IPS-11a (cell line): ENCODE data around the gene LGALS16.
"Not testable (repeated sequence)": the region's sequence is repeated elsewhere in the genome, so short reads cannot be mapped to it uniquely, and the experiment has no call there.

ENCODE experiments used
- H3K4me3 ChIP-seq: one replicate; pipeline ENCODE4 v1.5.1; 2013; ENCODE audit warnings: low read depth, low read length, control low read depth

The LGALS16 gene, protein sequence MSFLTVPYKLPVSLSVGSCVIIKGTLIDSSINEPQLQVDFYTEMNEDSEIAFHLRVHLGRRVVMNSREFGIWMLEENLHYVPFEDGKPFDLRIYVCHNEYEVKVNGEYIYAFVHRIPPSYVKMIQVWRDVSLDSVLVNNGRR

DNA sequence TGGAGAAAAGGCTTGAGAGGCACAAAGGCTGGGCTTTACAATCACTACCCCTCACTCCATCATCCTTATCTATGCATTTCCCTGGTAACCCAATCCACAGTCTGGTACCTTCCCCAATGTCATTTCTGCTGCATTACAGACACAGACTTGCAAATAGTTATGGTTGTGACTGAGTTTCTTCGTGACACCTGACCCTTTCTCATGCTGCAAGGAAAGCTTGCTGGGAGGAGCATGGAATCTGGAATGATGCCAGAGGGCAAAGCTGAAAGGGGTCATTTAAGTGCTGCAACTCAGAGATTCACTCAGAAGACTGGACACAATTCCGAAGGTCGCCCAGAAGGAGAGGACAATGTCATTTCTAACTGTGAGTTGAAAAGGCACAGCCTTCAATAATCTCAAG lies at the start of gene LGALS16:
TSS of gene LGALS16 (plus strand) at position 301 of the 400 bp plus-strand sequence. CDS start at position 350, 49 bp downstream.
- no peak within 1 kb of the TSS for H3K4me3 ChIP-seq

DNA sequence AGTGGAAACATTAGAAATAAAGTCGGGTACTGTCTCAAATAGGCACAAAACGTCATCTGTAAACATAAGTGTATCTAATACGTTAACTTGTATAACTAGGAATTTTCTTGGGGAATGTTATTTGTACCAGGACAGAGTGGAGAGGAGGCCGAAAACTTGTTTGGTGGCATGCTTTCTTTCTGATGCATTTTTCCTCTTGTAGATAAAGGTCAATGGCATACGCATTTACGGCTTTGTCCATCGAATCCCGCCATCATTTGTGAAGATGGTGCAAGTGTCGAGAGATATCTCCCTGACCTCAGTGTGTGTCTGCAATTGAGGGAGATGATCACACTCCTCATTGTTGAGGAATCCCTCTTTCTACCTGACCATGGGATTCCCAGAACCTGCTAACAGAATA lies 48.7 kb upstream of the LGALS16 start:
- H3K4me3 ChIP-seq: no peak overlapping the region

DNA sequence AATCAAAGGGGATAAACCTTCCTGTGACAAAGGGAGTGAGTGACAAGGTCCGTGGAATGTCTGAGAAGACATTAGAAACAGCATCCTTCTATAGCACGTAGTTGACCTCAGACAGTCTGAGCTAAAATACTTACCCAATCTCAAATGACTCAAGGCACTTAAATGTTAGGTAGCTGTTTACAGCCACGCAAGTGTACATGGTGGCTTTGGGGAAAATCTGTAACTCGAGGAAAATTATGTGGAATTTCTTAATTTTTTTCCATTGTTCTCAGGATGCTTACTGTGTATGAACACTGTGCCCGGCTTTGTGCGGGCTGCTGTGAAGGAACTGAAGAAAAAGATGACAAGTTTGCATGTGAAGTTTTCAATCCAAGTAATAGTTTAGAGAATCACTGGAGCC lies 48.2 kb upstream of the LGALS16 start:
- no peak overlapping the region for H3K4me3 ChIP-seq

DNA sequence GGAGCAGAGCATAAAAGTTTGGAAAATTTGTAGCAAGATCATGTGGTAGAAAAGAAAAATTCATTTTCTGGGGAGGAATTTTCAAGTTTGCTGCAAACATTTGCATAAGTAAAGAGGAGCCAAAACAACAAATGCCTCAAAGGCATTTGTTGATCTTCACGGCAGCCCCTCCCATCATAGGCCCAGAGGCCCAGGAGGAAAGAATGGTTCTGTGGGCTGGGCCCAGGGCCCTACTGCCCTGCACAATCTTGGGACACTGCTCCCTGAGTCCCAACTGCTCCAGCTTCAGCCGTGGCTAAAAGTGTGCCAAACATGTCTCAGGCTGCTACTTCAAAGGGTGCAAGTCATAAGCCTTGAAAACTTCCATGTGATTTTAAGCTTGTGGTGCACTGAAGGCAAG lies 42.1 kb upstream of the LGALS16 start:
- H3K4me3 ChIP-seq: no peak overlapping the region

DNA sequence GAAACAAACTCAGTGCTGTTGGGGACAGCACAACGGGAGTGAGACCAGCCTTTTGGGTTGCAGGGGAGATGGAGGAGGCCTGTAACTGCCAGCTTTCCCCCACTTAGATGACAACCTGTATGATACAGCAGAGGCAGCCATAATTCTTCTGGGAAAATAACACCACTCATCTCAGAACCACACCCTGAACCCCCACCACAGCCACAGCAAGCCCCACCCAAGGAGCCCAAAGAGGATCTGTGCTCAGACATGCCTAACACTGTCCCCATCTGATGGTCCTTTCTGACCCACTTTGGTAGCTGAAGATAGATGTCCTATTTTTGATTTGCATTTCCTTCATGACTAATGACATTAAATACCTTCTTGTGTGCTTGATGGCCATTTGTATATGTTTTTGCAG lies 38.0 kb upstream of the LGALS16 start:
- no peak overlapping the region for H3K4me3 ChIP-seq

DNA sequence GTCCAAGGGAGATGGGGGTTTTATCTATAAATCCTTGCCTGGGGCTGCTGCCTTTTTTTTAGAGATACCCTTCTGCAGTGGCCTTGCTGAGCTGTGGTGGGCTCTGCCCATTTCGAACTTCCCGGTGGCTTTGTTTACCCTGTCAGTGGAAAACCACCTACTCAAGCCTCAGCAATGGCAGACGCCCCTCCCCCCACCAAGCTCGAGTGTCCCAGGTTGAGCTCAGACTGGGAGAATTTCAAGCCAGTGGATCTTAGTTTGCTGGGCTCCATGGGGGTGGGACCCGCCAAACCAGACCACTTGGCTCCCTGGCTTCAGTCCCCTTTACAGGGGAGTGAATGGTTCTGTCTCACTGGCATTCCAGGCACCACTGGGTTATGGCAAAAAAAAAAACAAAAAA lies 31.8 kb upstream of the LGALS16 start:
- no peak overlapping the region for H3K4me3 ChIP-seq

DNA sequence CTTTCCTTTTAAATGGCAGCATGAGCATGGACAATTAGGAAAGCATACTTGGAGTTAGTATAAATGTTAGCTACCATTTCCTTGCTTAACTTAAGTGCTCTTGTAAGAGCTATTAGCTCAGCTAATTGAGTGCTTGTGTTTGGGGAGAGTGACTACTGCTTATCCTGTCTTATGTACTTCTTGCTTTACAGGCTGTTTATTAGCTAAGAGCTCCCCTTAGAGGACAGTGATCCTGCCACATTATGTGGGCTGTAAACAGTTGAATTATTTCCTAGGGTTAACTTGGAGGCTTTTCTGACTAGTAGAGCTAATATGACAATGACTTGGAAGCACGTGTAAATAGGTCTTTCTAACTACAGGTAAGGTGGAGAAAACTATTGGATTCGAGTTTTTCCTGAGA lies 28.1 kb upstream of the LGALS16 start:
- H3K4me3 ChIP-seq: not testable (repeated sequence)

DNA sequence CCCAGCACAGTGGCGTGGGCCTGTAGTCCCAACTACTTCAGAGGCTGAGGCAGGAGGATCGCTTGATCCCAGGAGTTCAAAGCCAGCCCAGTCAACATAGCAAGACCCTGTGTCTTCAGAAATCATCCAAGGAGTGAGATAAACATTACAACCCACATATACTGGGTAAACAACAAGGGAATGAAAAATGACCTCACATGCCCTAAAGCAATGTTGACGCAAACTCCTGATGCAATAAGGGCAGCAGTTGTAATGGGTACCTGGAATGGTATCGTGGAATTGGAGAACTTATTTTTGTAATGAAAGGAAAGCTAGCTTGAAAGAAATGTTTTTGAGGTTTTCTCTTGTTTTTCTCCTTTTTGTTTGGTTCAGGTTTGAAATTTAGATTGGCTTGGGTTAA lies 24.5 kb upstream of the LGALS16 start:
- H3K4me3 ChIP-seq: no peak overlapping the region

DNA sequence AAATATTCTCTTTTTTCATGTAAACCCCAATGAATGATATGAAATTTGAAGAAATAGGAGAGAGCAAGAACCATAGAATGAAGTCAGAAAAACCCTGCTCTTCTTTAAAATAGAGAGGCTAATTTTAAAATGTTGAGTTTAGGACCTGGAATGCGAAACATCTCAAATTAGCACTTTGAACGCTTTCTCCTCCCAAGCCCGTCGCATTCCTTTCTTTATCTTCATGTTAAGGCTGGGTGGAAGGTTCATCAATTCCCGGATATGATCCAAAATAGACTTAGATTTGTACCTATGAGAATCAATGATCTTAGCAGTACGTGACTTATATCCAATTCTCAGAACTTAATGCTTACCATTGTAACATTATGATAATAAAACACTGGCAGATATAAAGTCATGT lies 24.1 kb upstream of the LGALS16 start:
- no peak overlapping the region for H3K4me3 ChIP-seq

DNA sequence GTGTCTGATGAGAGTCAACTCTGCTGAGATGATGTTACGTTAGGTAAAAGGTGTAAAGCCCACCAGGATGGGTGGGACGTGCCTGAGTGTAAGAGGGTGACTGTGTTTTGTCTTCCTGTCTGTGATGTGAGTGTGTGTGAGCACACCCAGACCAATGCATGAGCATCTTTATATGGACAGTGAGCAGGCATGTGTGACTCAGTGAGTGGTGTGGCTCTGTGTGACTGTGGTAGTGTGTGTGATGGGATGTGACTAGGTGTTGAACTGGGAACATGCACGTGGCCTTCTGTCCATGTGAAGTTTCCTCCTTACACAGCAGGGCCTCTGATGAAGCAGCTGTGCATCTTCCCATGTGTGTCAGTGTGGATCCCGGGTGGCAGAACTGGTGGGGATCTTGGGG lies 17.8 kb upstream of the LGALS16 start:
- no peak overlapping the region for H3K4me3 ChIP-seq

DNA sequence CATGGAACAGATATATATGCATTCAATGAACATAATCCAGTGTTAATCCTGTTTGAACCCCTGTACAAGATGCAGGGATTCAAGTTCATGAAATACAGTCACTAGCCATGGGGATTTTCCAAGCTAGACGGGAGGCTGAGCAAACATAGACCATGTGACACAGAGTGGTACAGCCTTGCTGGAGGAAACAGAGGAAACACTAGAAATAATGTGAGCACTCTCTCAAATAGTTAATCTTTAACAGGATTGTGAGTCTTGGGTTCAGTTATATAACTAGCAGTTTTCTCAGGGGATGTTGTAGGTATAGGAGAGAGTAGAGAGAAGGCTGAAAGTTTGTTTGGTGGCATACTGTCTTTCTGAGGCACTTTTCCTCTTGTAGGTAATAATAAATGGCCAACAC lies 13.9 kb upstream of the LGALS16 start:
- no peak overlapping the region for H3K4me3 ChIP-seq

DNA sequence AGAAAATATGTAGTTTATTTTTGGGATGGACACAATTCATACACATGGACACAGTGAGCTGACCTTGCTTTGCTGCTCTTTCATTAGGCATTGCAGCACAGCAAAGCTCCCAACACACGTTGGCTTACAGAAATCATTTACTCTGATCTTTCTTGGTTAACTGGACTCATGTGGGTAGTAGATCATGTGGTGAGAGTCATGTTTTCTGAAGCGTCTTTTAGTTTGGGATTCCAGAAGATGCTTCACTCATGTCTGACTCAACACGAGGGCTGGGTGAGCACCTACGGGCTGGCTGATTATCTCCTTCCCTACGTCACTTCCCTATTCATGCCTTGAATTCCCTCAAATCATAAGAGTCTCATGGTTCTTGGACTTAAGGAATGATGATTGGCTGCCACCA lies 12.1 kb upstream of the LGALS16 start:
- H3K4me3 ChIP-seq: no peak overlapping the region

DNA sequence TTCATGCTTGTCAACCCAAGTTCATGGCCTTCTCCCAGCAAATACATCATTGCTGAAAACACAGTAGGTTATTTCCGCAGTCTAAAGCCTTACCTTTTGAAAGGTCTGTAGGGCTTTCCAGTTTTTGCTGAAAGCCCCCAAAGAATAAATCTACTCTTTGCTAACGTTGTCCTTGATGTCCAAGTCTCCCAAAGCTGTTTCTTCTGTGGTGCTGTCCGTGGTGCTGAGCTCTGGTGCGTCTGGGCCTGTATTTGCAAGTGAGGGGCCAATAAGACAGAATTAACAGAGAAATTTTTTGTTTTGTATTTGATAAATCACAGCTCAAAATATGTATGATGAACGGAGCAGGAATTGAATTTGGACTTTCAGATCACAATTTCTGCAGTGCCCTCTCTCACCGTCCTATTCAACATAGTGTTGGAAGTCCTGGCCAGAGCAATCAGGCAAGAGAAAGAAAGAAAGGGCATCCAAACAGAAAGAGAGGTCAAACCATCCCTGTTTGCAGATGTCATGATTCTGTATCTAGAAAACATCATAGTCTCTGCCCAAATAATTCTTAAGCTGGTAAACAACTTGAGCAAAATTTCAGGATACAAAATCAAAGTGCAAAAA lies 9.8 kb upstream of the LGALS16 start:
- H3K4me3 ChIP-seq: no peak overlapping the region

DNA sequence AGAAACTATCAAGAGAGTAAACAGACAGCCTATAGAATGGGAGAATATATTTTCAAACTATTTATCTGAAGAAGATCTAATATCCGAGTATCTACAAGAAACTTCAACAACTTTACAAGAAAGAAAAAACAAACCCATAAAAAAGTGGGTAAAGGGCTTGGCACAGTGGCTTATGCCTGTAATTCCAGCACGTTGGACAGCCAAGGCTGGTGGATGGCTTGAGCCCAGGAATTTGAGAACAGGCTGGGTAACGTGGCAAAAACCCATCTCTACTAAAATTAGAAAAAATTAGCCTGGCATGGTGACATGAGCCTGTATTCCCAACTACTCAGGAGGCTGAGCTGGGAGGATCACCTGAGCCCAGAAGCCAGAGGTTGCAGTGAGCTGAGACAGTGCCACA lies 7.8 kb upstream of the LGALS16 start:
- no peak overlapping the region for H3K4me3 ChIP-seq

DNA sequence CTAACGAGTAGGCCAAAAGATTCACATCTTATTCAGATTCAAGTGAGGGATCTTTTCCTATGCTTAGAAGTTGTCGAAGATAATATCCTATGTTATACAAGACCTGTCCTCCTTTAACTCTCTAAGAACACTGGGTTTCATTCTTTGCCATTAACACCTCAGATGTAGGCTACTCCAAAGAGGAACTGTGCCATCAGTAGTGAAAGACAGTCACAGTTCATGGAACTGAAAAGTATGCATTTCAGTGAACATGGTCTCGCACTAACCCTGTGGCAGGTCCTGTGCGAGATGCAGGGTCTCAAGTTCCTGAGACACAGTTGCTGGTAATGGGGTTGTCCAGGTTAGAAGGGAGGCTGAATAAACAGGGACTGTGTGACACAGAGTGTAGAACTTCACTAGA lies 4.1 kb downstream of the LGALS16 start:
- no peak overlapping the region for H3K4me3 ChIP-seq

DNA sequence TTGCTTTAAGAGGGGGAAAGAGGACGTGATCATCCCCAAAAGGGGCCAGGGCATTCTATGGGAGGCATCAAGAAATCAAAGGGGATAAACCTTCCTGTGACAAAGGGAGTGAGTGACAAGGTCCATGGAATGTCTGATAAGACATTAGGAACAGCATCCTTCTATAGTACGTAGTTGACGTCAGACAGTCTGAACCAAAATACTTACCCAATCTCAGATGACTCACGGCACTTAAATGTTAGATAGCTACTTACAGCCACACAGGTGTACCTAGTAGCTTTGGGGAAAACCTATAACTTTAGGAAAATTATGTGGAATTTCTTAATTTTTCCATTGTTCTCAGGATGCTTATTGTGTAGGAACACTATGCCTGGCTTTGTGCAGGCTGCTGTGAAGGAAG lies 4.9 kb downstream of the LGALS16 start:
- no peak overlapping the region for H3K4me3 ChIP-seq

DNA sequence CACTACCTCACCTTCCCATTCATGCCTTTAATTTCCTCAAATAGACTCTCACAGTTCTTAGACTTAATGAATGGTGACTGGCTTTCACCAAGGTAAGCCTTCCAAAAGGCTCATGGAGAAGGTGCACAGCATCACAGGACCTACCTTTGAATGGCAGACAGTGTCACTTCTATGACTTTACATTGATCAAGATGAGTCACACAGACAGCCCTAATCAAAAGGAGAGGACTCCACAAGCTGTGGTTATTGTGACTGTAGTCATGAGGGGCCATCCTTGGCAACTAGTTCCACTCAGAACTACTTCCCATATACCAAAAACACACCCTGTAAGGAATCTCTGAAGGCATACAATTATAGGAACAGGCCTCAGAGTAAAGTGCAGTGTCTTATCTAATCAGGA lies 5.9 kb downstream of the LGALS16 start:
- no peak overlapping the region for H3K4me3 ChIP-seq

DNA sequence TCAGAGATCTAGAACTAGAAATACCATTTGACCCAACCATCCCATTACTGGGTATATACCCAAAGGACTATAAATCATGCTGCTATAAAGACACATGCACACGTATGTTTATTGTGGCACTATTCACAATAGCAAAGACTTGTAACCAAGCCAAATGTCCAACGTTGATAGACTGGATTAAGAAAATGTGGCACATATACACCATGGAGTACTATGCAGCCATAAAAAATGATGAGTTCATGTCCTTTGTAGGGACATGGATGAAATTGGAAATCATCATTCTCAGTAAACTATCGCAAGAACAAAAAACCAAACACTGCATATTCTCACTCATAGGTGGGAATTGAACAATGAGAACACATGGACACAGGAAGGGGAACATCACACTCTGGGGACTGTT lies 14.1 kb downstream of the LGALS16 start:
- not testable (repeated sequence) for H3K4me3 ChIP-seq

DNA sequence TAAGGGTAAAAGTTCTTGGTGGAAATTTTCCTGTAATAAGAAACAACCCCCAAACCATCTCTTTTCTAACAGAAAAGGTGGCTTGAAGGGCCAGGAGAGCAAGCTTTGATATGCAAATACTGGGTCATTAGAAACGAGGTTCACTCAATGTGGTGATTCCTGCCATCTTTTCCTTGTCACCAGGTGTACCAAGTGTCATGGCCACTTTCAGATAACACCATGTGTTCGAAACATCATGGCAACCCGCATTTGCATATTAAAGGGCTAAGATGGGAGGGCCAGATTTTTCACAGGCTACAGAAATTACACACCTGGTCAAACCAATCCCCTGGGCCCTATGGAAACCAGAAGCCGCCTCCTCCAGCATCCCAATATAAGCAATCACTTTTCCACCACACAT lies 15.3 kb downstream of the LGALS16 start:
- H3K4me3 ChIP-seq: no peak overlapping the region

DNA sequence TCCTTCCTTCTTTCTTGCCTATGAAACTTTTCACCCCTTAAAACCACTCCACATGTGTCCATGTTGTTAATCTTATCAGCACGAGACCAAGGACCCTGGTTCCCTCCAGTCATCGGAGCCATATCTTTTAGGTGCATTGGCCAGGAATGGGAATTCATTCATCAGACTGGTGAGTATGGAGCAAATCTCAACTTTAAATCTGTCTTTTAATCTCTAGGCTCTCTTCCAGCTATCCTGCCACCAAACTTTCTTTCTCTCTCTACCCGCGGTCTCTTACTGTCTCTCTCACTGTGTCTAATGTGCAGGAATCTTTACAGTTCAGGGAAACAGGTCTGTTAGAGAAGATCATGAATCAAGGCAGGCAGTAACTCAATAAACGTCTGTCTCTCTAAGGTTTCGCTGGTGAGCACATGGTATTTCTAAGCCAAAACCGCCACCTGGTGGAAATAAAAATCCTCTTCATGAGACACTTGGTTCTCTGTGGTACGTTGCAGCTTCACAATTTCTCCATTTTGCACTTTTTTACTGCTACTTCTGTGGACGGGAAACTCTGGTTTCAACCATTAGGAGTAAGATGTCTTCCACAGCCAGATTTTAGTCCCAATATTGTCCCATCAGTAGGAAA lies 16.1 kb downstream of the LGALS16 start:
- H3K4me3 ChIP-seq: no peak overlapping the region

DNA sequence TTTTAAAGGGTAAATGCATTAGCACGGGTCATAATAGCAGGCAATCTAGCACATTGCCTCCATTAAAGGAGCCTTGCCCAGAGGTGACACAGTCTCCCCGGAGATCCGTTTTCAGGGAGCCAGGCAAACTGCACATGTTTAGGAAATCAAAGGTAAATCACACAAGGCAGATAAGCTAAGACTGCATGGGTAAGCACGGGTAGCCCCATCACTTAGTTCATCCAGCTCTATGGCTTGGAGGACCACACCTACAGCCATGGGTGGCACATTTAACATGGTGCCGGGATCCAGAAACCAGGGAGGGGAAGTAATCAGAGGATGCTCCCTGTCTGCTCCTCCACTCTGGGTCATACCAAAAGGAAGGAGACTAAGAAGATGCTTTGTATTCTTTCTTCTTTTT lies 16.8 kb downstream of the LGALS16 start:
- H3K4me3 ChIP-seq: no peak overlapping the region

DNA sequence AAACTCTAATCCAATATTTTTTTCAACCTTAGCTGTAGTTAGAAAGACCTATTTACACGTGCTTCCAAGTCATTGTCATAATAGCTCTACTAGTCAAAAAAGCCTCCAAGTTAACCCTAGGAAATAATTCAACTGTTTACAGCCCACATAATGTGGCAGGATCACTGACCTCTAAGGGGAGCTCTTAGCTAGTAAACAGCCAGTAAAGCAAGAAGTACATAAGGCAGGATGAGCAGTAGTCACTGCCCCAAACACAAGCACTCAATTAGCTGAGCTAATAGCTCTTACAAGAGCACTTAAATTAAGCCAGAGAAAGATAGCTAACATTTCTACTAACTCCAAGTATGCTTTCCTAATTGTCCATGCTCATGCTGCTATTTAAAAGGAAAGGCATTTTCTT lies 18.1 kb downstream of the LGALS16 start:
- H3K4me3 ChIP-seq: not testable (repeated sequence)

DNA sequence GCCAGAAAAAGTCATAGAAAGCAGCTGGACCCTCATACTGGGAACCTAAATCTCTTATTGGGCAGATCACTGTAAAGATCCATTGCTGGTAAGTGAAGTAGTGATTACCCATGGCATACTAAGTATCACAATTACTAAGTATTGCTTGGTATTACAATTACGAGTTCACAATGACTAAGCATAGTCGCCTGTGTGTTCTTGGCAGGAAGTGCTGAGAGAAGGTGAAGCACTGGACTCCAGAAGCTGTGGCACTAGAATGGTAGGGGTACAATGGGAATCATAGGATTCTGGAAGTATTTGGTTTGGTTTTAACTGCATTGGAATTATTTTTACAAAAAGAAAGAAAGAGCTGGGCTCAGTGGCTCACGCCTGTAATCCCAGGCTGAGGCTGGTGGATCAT lies 20.3 kb downstream of the LGALS16 start:
- no peak overlapping the region for H3K4me3 ChIP-seq
